GM21717 (cell line): Measurements from ENCODE around the gene MED10.

Source experiments
- ATAC-seq: cut with Tn5 transposase; IDR thresholded peaks from one replicate; pipeline ENCODE4 v1.9.1; 2021; ENCODE audit warnings: mild to moderate bottlenecking, moderate library complexity; ENCODE audit not compliant: unreplicated experiment

The MED10 gene

GRCh38 chr5:6353602-6354302 is 24.6 kb downstream of the MED10 start:
- no peak for ATAC-seq

GRCh38 chr5:6350277-6351090 is 27.9 kb downstream of the MED10 start:
- ATAC-seq: no peak

- no peak for ATAC-seq
Measured at GRCh38 chr5:6349387-6349786, 29.0 kb downstream of the MED10 start.

GRCh38 chr5:6348476-6349000 is 29.8 kb downstream of the MED10 start:
- ATAC-seq: no peak

GRCh38 chr5:6347673-6348072 is 30.7 kb downstream of the MED10 start:
- ATAC-seq: no peak

GRCh38 chr5:6347165-6347564 is 31.2 kb downstream of the MED10 start:
- ATAC-seq: no peak

- no peak for ATAC-seq
Measured at GRCh38 chr5:6344593-6344989, 33.8 kb downstream of the MED10 start.

GRCh38 chr5:6343951-6344592 is 34.3 kb downstream of the MED10 start:
- ATAC-seq: no peak

GRCh38 chr5:6342689-6343315 is 35.5 kb downstream of the MED10 start:
- ATAC-seq: no peak

- ATAC-seq: no peak
Measured at GRCh38 chr5:6340100-6340499, 38.2 kb downstream of the MED10 start.

- ATAC-seq: no peak
Measured at GRCh38 chr5:6338871-6339270, 39.5 kb downstream of the MED10 start.

GRCh38 chr5:6338135-6338534 is 40.2 kb downstream of the MED10 start:
- ATAC-seq: no peak

- no peak for ATAC-seq
Measured at GRCh38 chr5:6333182-6333905, 45.0 kb downstream of the MED10 start.

GRCh38 chr5:6328173-6328572 is 50.2 kb downstream of the MED10 start:
- ATAC-seq: no peak

- ATAC-seq: no peak
Measured at GRCh38 chr5:6326776-6327175, 51.6 kb downstream of the MED10 start.

GRCh38 chr5:6322163-6322713 is 56.1 kb downstream of the MED10 start:
- ATAC-seq: no peak
